T-helper 2 cell treated with Interferon-gamma antibody and Interleukin-4, amounts not matched to agents 5 μg/mL and 100 μg/mL, for 36 hours (primary cell): ENCODE measurements around the gene GPS1.

ENCODE experiments used
- DNase-seq: peaks from one replicate; pipeline ENCODE4 v3.0.0; 2021; ENCODE audit warnings: low spot score
- H3K27ac Mint-ChIP-seq: one replicate; pipeline ENCODE4 v1.8.0; 2021; ENCODE audit warnings: mild to moderate bottlenecking, mixed read lengths
- H3K27me3 Mint-ChIP-seq: one replicate; pipeline ENCODE4 v1.8.0; 2021; ENCODE audit warnings: low read depth, mixed read lengths
- H3K36me3 Mint-ChIP-seq: one replicate; pipeline ENCODE4 v1.8.0; 2021; ENCODE audit warnings: low read depth, mixed read lengths
- H3K4me1 Mint-ChIP-seq: one replicate; pipeline ENCODE4 v1.8.0; 2021; ENCODE audit warnings: low read depth, mixed read lengths
- H3K4me3 Mint-ChIP-seq: one replicate; pipeline ENCODE4 v1.8.0; 2022; ENCODE audit warnings: mild to moderate bottlenecking, moderate library complexity, mixed read lengths
- H3K9me3 Mint-ChIP-seq: one replicate; pipeline ENCODE4 v1.8.0; 2021; ENCODE audit warnings: mixed read lengths

The GPS1 gene

DNA sequence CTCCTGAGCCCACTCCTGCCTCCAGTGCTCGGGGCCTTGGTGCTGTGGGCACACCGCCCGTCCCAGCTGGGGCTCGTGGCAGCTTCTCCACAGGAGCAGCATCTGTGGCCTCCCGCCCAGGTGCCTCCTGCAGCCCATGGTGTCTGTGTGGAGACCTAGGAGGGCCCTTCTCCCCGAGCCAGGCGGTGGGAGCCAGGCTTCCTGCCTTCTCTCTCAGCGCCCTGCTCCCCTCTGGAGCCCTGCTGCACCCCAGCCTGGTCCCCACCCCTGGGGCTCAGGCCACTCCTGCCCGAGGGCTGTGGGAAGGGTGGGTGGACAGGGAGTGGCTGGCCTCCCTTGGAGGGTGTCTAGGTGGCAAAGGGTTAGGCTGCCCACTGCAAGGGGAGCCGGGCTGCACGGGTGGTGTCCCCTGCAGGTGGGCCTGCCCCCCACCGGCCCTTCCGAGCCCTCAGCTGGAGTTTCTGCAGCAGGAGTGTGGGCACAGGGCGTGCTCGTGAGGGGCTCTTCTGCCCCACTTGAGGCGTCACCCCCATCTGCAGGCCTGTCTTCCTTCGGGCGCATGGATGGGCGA lies 40.0 kb upstream of the GPS1 start:
- DNase-seq: no peak
- no peaks in the 10 kb centered on the region for H3K9me3 Mint-ChIP-seq
- no peaks in the 10 kb centered on the region for H3K27me3 Mint-ChIP-seq
- H3K27ac Mint-ChIP-seq: no peak overlapping the region
- H3K4me1 Mint-ChIP-seq: no peaks in the 10 kb centered on the region
- no peak overlapping the region for H3K4me3 Mint-ChIP-seq
- no peaks in the 10 kb centered on the region for H3K36me3 Mint-ChIP-seq

DNA sequence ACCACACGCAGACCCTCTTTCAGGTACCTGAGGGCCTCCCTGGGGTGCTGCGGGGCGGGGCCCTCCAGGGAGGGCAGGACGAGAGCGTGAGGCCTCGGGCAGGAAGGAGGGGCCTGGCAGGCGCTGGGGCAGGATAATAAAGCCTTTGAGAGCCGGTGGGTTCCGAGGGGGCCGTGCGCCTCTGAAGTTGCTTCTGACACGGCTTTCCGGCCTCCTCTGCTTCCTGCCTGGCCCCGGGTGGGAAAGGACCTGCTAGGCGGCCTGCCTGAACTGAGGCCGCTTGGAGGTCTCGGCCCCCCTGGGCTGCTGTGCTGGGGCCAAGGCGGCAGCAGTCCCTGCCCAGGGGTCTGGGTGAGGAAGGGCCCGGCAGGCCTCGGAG lies 39.4 kb upstream of the GPS1 start:
- Mint-ChIP-seq H3K9me3 (no peaks in the 10 kb centered on the region), H3K4me1 (no peaks in the 10 kb centered on the region)

DNA sequence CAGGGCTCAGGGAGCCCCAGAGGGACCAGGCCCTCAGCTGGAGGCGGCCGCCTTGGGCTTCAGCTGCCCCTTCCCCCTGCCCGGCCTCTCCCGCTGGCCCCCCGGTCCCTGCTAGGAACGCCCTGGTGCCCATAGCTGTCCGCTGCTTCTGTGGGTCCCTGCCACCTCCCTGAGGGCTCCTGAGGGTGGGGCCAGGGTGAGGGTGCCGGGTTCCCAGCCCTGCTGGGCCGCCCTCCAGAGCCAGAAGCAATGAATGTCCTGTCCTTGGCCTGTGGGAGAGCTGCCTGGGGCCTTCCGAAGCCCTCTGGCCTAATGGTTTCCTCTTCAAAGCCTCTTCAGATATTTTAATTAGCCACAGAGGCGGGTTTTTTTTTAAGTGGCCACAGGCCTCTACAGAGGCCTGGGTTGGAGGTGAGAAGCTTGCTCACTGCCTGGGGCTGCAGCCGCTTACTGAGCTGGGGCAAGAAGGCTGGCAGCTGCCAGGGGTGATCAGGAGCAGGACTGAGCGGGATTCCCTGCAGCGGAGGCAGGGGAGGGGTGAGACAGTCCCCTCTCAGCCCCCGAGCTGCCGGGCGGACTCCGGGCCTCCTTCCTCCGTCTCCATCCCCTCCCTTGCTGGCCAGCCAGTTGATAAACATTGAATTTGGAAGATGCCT lies 38.9 kb upstream of the GPS1 start:
- DNase-seq: no peak
- Mint-ChIP-seq H3K9me3 (no peaks in the 10 kb centered on the region), H3K36me3 (no peaks in the 10 kb centered on the region), H3K4me3 (no peak overlapping the region), H3K27ac (no peak overlapping the region), H3K4me1 (no peaks in the 10 kb centered on the region), H3K27me3 (no peaks in the 10 kb centered on the region)

More for the DNA sequence above, 39.4 kb upstream of the GPS1 start:
- H3K4me3 Mint-ChIP-seq: no peak overlapping the region
- no peak for DNase-seq
- no peak overlapping the region for H3K27ac Mint-ChIP-seq
- no peaks in the 10 kb centered on the region for H3K36me3 Mint-ChIP-seq
- H3K27me3 Mint-ChIP-seq: no peaks in the 10 kb centered on the region

DNA sequence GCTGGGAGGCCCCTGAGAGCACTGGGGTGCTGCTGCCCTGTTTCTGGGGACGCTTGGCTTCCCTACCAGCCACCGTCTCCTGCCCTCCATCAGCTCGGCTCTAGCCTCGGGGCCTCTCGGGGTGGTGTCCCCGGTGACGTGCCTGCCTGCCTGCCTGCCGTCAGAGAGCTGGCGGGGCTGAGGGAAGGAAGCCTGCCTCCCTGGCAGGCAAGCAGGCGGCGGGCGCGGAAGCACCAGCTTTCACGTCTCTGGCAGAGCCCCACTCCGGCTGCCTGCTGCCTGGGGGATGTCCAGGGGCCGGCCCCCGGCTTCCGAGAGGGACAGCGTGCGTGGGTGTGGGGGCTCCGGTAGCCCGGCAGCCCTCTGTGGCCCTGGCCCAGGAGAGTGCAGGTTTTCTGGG lies 38.4 kb upstream of the GPS1 start:
- H3K9me3 Mint-ChIP-seq: no peaks in the 10 kb centered on the region
- H3K36me3 Mint-ChIP-seq: no peaks in the 10 kb centered on the region
- no peaks in the 10 kb centered on the region for H3K27me3 Mint-ChIP-seq
- H3K4me3 Mint-ChIP-seq: no peak overlapping the region
- no peak for DNase-seq
- no peak overlapping the region for H3K27ac Mint-ChIP-seq
- H3K4me1 Mint-ChIP-seq: no peaks in the 10 kb centered on the region

DNA sequence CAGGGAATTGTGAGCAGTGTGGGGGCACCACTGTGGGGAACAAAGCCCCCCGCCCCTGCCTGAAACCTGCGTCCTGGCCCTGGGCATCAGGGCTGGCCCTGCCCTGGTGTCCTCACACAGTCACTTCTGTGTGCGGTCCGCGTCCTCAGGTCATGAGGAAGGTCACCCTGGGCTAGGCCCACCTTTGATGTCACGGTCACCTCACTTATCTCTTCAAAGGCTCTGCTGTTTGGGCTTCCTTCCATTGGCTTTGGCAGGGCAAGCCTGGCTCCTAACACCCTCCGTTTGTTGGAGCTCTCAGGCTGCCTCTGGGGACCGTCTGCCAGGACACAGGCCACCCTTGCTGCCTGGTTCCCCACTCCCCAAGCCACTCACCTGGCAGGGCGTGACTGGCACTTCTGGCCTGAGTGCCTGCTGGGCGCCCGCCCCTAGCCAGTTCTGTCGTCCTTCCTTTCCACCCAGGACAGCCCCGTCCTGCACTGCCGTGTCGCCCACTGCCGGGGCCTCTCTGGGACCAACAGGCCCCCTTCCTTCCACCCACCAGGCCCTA lies 37.9 kb upstream of the GPS1 start:
- H3K27ac Mint-ChIP-seq: no peak overlapping the region

DNA sequence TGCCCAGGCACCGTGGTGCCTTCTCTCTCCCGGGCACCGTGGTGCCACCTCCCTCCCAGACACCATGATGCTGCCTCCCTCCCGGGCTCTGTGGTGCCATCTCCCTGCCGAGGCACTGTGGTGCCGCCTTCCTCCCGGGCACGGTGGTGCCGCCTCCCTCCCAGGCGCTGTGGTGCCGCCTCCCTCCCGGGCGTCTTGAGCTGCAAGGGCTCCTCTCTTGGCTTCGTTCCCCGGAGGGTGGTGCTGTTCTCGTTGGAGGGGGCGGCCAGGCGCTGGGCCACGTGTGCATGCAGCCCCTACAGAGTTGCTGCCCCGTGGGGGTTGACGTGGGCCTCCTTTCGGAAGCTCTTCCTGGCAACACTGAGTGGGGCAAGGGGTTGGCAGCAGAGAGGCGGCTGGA lies 37.3 kb upstream of the GPS1 start:
- Mint-ChIP-seq H3K27me3 (no peaks in the 10 kb centered on the region), H3K4me3 (no peak overlapping the region), H3K4me1 (no peaks in the 10 kb centered on the region), H3K27ac (no peak overlapping the region), H3K9me3 (no peaks in the 10 kb centered on the region), H3K36me3 (no peaks in the 10 kb centered on the region)
- DNase-seq: no peak

More for the DNA sequence above, 37.9 kb upstream of the GPS1 start:
- DNase-seq: no peak
- Mint-ChIP-seq H3K9me3 (no peaks in the 10 kb centered on the region), H3K4me1 (no peaks in the 10 kb centered on the region), H3K36me3 (no peaks in the 10 kb centered on the region), H3K4me3 (no peak overlapping the region), H3K27me3 (no peaks in the 10 kb centered on the region)

DNA sequence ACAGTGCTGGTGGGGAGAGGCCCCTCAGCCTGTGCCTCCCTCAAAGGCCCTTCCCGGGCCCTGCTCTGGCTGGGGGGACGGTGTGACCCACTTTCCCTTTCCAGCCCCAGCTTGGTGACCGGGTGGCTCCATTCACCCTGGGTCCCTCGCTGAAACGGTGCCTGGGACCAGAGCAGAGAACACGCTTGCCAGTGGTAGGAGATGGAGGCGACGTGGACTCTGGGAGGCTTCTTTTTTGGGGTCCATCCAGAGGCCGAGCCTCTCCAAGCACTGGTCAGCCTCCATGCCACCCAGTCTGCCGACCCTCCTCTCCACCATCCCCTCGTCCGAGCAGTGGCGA lies 36.8 kb upstream of the GPS1 start:
- no peak for DNase-seq
- Mint-ChIP-seq H3K9me3 (no peaks in the 10 kb centered on the region), H3K27ac (no peak overlapping the region), H3K4me3 (no peak overlapping the region), H3K36me3 (no peaks in the 10 kb centered on the region), H3K27me3 (no peaks in the 10 kb centered on the region), H3K4me1 (no peaks in the 10 kb centered on the region)

DNA sequence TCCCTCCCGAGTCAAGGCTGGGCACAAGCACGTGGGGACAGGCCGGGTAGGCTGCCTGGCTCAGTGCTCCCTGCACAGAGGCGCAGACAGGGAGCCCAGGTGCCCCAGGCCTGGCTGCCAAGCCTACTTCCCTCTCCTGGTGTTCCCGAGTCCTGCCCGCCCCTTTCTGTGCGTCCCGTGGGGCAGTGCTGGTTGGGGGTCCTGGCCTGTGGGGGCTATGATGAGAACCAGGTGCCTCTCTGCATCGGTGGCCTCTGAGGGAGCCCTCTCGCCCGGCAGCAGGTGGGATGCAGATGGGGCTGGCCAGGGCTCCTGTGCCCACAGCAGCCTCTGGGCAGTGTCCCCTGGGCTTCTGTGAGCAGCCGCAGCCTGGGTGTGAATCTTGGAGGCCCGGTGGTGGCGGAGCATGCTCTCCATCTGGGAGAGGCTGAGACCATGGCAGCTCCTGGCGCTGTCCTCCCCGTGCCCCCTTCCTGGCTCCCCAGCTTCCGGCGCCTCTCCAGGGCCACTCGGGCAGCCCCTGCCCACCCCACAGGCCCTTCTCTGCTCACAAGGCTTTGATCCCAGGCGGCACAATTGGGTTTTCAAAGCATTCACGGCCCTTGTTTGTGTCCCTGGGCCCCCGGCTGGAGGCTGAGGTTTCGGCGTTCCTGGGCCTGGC lies 36.3 kb upstream of the GPS1 start:
- H3K27me3 Mint-ChIP-seq: no peaks in the 10 kb centered on the region
- no peaks in the 10 kb centered on the region for H3K4me1 Mint-ChIP-seq
- H3K4me3 Mint-ChIP-seq: no peak overlapping the region
- H3K9me3 Mint-ChIP-seq: no peaks in the 10 kb centered on the region
- H3K36me3 Mint-ChIP-seq: no peaks in the 10 kb centered on the region
- no peak for DNase-seq
- H3K27ac Mint-ChIP-seq: no peak overlapping the region

DNA sequence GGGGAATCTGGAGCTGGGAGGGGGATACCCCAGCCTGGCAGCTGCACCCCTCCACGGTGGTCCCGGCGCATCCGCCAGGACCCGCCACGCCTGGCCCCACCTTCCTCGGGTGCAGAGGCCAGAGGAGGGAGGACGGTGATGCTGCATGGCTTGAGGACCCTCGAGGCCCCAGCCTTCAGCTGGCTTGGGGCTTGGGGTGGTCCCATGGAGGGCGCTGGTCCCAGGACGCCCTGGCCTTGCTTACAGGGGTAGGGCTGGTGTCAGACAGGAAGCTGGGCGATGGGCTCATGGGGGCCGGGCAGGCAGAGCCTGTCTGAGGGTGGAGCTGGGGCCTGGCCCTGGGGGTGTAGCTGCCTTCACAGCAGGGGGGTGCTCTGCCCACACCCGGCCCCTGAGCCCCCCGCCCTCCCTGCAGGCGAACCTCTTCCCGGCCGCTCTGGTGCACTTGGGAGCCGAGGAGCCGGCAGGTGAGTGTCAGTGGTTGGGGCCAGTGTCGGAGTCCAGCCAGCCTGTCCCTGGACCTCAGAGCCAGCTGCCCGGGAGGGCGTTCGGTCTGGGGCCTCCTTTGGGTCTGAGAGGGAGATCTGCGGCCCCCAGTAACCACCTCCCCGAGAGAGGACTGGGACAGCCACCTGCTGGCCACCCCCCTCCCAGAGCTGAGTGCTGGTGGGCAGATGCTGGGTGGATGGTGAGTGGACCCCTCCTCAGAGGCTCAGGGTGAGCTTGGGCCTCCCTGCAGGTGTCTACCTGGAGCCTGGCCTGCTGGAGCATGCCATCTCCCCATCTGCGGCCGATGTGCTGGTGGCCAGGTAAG lies 35.4 kb upstream of the GPS1 start:
- Mint-ChIP-seq H3K36me3 (no peaks in the 10 kb centered on the region), H3K4me1 (peaks cover 1% of the 10 kb centered on the region), H3K4me3 (no peak overlapping the region), H3K9me3 (no peaks in the 10 kb centered on the region), H3K27ac (no peak overlapping the region), H3K27me3 (no peaks in the 10 kb centered on the region)
- no peak for DNase-seq

DNA sequence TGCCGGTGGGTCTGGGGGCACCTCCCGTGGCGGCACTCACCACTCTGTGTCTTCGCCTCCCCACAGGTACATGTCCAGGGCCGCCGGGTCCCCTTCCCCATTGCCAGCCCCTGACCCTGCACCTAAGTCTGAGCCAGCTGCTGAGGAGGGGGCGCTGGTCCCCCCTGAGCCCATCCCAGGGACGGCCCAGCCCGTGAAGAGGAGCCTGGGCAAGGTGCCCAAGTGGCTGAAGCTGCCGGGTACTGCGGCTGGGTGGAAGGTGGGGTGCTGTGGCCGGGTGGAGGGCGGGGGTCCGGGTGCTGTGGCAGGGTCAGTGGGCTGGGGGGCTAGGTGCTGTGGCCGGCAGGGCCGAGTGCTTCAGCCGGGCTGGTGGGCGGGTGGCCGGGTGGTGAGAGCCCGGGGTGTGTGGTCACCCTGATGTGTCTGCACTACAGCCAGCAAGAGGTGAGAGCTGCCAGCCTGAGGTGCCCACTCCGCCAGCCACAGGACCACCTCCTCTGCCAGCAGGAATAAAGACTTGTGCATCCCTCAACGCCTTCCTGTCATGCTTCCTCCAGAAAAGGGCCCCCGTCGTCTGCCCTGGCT lies 34.7 kb upstream of the GPS1 start:
- no peaks in the 10 kb centered on the region for H3K9me3 Mint-ChIP-seq
- H3K4me3 Mint-ChIP-seq: no peak overlapping the region
- no peak overlapping the region for H3K27ac Mint-ChIP-seq
- peaks cover 7% of the 10 kb centered on the region for H3K4me1 Mint-ChIP-seq
- no peak for DNase-seq
- H3K36me3 Mint-ChIP-seq: no peaks in the 10 kb centered on the region
- no peaks in the 10 kb centered on the region for H3K27me3 Mint-ChIP-seq

DNA sequence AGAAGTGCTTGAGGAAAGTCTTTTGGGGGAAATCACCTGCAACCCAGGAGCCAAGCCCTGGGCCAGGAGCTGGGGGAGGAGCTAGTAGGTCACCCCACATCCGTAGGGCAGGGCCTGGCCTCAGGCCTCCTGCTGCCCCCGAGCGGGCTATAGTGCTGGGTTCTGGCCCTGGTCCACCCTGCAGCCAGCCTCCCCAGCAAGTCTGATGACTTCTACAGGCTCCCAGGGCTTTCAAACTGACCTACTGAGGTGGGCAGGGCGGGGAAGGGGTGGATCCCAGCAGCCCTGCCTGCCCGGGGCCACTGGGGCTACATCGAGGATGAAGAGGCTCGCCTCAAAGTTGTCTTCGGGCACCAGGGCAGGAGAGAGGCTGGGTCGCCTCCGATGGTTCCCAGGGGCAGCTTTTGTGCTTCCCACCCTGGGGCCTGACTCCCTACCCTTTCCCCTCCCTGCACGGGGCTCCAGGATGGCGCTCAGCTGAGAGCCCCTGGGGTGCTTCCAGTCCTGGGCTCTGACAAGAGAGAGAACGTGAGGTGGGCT lies 34.0 kb upstream of the GPS1 start:
- peaks cover 7% of the 10 kb centered on the region for H3K4me1 Mint-ChIP-seq
- H3K27me3 Mint-ChIP-seq: no peaks in the 10 kb centered on the region
- DNase-seq: no peak
- no peaks in the 10 kb centered on the region for H3K36me3 Mint-ChIP-seq
- no peaks in the 10 kb centered on the region for H3K9me3 Mint-ChIP-seq
- H3K4me3 Mint-ChIP-seq: no peak overlapping the region
- no peak overlapping the region for H3K27ac Mint-ChIP-seq

DNA sequence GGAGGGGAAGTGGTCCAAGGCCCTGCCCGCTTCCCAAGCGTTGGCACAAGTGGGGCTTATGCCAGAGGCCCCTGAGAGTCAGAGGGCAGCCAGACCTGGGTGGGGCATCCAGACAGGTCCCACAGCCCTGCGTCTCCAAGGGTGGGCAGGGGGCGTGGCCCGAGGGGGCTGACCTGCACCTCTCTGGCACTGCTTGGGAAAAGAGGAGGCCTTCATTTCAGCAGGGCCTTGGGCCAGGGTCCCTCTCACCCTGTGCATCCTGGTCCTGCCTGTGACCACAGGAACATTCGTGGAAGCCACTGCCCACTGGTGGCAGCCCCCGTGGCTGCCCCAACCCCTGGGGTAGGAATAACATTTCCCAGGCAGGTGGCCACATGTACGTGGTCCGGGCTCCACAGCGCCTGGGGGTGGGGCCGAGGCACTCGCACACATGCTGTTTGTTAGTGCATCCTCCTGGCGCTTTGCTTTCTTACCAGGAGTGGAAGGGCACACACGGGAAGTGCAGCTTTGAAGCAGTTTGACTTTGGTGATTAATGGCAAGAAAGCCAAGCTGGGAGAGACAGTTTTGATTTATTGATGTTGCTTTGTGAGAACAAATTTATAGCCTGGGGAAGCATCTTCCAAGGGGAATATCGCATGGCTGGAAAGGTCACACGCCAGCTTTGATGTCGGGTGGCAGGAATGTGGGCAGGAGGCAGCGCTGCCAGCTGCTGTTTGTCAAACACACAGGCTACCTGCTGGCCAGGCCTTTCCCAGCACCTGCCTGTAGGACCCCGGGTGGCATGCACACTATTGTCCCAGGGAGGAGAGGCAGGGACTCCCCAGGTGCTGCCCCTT lies 33.3 kb upstream of the GPS1 start:
- no peaks in the 10 kb centered on the region for H3K9me3 Mint-ChIP-seq
- no peaks in the 10 kb centered on the region for H3K36me3 Mint-ChIP-seq
- DNase-seq: no peak
- no peaks in the 10 kb centered on the region for H3K27me3 Mint-ChIP-seq
- H3K4me3 Mint-ChIP-seq: no peak overlapping the region
- H3K27ac Mint-ChIP-seq: no peak overlapping the region
- H3K4me1 Mint-ChIP-seq: peaks cover 7% of the 10 kb centered on the region
